ENCODE results near the gene SCYGR7.

- TF ChIP-seq, protein P1, sequence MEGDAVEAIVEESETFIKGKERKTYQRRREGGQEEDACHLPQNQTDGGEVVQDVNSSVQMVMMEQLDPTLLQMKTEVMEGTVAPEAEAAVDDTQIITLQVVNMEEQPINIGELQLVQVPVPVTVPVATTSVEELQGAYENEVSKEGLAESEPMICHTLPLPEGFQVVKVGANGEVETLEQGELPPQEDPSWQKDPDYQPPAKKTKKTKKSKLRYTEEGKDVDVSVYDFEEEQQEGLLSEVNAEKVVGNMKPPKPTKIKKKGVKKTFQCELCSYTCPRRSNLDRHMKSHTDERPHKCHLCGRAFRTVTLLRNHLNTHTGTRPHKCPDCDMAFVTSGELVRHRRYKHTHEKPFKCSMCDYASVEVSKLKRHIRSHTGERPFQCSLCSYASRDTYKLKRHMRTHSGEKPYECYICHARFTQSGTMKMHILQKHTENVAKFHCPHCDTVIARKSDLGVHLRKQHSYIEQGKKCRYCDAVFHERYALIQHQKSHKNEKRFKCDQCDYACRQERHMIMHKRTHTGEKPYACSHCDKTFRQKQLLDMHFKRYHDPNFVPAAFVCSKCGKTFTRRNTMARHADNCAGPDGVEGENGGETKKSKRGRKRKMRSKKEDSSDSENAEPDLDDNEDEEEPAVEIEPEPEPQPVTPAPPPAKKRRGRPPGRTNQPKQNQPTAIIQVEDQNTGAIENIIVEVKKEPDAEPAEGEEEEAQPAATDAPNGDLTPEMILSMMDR (IDR thresholded peaks at IDR 0.05), result peak; percentile 85
- TF ChIP-seq ZFX (IDR thresholded peaks at IDR 0.05; ENCODE audit: borderline replicate concordance), result no peak
Measured at GRCh38 chr2:227766373-227766883, 38.3 kb downstream of the SCYGR7 start.

Measured in 22Rv1 (cell line).